Hematopoietic multipotent progenitor cell treated with erythropoietin and hydrocortisone succinate and interleukin-3 and kit ligand, for 8 days (in vitro differentiated cells): ENCODE data around the gene AATF.

Source experiments
- DNase-seq: peaks from one replicate; pipeline ENCODE4 v3.0.0-alpha.2; 2015

AATF gene

DNA sequence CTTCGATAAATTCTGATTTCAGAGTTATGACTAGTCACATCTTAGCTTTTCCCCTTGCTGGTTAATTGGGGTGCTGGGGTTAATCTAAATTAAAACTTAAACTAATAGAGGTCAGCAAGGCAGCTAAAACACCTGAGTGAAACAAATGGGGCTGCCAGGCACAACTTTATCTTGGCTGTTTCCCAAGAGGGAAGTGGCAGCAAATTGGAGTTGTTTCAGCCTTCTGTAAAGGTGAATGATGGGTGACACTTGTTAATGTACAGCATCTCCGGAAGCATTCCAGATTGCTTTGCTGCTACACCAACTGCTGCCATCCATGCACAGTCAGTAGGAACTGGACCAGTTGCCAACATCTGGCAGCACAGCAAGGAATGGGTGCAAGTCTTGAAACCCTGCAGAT, 43.9 kb downstream of the AATF start:
- DNase-seq, result no peak

DNA sequence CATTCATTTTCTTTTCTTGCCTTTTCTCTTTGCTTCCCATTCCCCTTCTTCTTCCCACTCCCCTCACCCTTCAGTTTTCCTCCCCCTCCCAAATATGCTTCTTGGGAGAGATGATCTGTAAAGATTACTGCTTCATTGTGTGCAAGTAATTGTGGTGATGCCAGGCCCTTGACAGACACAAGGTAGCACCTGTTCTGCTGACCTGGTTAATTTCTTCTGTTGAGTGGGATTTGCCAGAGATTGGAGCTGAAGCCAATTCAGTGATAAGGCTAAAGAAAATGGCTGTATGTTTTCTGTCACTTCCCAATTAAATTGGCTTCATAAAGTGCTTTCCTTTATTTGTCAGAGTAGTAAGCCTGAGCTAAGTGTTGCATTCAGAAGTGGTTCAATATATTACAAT, 44.5 kb downstream of the AATF start:
- DNase-seq, result no peak

DNA sequence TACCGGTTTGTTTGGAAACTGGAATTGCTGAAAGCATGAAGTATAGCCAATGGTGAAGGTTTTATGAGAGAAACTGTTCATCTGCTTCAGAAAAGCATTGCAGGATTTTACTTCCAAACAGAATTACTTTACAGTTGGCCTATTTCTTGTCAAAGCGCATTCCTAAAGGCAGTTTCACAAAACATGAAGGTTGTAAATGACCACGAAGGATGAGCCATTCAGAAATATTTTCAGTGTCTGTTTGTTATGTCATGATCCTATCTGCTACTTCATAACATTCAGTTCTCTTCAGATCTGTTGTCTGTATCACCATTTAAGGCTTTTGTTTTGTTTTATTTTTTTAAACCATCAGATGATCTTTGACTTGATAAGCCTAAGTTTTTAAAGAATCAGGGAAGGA, 45.7 kb downstream of the AATF start:
- DNase-seq, result no peak

DNA sequence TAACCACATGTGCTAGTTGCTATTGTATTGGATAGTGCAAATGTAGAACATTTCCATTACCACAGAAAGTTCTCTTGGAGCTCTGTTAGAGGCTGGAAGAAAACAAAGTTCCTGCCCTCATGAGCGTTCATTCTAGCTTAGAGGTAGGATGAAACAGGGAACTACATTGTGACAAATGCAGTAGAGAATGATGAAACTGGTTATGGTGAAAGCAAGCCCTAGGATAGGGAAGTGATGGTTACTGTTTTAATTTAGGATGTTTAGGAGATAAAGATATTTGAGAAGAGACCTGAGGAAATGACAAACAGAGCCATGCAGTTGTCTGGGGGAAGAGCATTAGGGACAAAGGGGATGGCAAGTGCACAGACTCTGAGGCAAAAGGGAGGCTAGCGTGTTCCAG, 50.7 kb downstream of the AATF start:
- no peak for DNase-seq

DNA sequence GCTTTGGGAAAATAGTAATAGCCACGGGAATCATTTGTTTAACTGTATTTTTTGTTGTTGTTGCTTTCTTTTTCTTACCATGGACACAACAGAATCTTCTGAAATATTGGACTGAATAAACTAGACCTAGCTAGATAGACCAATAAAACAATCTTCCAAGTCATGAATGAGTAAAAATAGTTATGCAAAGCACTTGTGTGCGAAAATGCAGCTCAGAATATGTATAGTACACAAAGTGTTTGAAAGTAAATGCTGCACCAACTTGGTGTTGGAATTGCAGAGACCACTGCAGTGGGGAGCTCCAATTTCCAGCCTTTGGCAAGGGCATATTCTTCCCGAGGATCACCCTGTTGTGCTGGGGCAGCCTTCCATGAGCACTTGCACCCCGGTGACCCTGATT, 68.0 kb downstream of the AATF start:
- no peak for DNase-seq

GRCh38 chr17:37017404-37017803, 68.7 kb downstream of the AATF start:
- peak; percentile 36 for DNase-seq

GRCh38 chr17:37019117-37019740, 70.5 kb downstream of the AATF start:
- DNase-seq, result no peak

- no peak for DNase-seq
These were observed 71.0 kb downstream of the AATF start for GRCh38 chr17:37019741-37020129.

- no peak for DNase-seq
These were observed 75.5 kb downstream of the AATF start for GRCh38 chr17:37024181-37024637.

- DNase-seq, result no peak
These were observed 76.5 kb downstream of the AATF start for GRCh38 chr17:37025238-37025637.

GRCh38 chr17:37025847-37026530, 77.2 kb downstream of the AATF start:
- DNase-seq, result no peak

- no peak for DNase-seq
These were observed 77.7 kb downstream of the AATF start for GRCh38 chr17:37026531-37026869.

- DNase-seq, result no peak
These were observed 79.3 kb downstream of the AATF start for GRCh38 chr17:37028040-37028439.

GRCh38 chr17:37031493-37032083, 82.8 kb downstream of the AATF start:
- no peak for DNase-seq

- no peak for DNase-seq
These were observed 88.9 kb downstream of the AATF start for GRCh38 chr17:37037590-37038155.

DNA sequence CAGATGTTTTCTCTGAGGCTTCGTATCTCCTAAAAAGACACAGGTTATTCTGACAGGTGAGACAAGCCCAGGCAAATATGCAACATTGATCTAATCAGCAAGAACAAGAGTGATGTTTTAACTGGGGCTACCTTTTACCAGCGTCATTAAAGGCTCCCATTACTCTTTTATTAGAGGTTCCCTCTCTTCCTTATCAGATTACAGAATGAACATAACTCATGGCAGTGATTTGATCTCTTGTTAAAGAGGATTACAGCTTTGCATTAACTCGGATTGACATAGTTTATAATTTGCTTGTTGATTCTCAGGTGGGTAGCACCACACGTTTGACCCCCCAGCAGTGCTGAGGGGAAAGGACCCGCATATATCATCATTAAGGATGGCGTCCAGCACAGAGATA, 90.5 kb downstream of the AATF start:
- DNase-seq, result no peak

GRCh38 chr17:37041932-37042331, 93.2 kb downstream of the AATF start:
- no peak for DNase-seq

DNA sequence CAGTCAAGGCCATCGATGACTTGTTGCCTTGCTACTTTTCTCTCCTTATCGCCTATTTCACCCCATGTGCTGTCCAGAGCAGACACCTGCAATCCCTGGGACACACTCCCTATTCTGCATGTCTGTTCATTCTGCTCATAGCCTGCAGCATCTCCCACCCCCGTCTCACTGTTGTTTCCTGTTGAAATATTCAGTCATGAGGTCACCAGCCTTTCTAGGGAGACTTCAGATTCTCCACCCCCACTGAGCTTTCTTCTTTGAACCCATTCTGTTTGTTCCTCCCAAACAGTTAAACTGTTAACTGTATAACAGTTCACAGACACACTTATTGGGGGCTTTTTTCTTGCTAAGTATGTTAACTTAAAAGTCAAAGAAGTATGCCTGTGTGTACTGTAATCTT, 94.4 kb downstream of the AATF start:
- no peak for DNase-seq

GRCh38 chr17:37045351-37045922, 96.7 kb downstream of the AATF start:
- no peak for DNase-seq

DNA sequence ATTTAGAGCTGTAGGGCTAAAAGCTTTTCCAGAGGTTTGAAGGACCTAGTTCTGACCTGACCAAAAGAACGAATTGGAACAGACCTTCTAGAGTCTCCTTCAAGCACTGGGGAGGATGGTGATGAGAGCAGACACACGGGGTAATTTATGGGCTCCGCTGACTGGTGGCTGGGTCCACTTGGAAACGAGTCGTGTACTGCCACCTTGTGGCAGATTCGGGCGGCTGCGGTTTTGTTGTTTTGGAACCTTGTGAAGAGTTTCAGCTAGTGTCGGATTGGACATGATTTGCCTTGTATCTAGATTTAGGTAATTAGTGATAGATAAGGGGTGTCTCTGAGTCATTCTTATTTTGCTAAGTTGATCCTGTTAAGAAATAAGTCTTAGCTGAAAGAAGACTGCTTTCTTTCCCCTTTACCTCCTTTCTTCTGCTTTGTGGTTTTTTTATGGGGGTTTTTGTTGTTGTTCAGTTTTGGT, 98.9 kb downstream of the AATF start:
- DNase-seq, result peak; percentile 86

DNA sequence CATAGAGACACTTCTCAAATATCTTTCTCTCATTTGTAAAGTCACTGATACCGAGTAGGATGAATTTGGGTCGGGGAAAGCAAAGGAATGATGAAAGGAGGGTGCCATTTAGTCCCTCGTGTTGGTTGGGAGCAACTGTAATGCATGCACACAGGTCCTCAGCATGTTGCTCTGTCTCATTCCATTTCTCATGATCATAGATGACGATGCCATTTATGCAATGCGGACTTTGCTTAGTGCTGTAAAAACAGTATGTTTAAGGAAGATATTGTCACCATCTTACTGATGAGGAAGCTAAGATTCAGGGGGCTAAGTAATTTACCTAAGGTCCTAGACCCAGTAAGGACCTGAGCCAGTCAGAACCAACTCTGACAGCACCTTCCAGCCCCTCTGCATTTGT, 100.1 kb downstream of the AATF start:
- no peak for DNase-seq

- no peak for DNase-seq
These were observed 102.2 kb downstream of the AATF start for GRCh38 chr17:37050920-37051319.

DNA sequence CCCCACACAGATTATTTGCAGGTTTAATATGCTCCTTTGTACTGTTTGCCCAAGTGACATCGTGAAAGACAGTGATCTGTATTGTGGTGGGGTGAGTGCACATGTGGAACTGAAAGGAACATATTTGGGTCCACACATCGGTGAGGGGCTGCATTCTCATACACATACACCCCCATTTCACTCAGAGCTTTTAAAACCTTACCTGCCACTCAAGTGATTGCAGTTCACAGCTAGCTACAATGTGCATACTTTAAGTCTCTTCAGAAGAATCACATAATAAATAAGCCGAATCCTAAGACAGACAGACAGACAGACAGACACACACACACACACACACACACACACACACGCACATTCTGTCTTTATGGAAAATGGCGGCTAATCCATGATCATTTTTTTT, 102.6 kb downstream of the AATF start:
- DNase-seq, result no peak

GRCh38 chr17:37051833-37052232, 103.1 kb downstream of the AATF start:
- DNase-seq, result no peak
